OCI-LY1 (cell line): ENCODE data around the gene TSNAXIP1.

Experiments used
- H2AFZ ChIP-seq: fragments of 200-600 bp; sonication (generic), shearing (Covaris generic); 2 replicates; pipeline ENCODE4 v1.6.0; 2014; ENCODE audit warnings: antibody characterized with exemption, mild to moderate bottlenecking, low read length
- H3F3A ChIP-seq: fragments of 200-600 bp; sonication (generic), shearing (Covaris generic); 2 replicates; pipeline ENCODE4 v1.6.0; 2014; ENCODE audit warnings: mild to moderate bottlenecking, antibody characterized with exemption, low read length, moderate library complexity; ENCODE audit not compliant: insufficient read depth
- H3K27ac ChIP-seq: fragments of 200-600 bp; sonication (generic); 2 replicates; pipeline ENCODE4 v1.5.1; 2014; ENCODE audit warnings: low read length, mixed run types, mild to moderate bottlenecking, low read depth; ENCODE audit not compliant: poor library complexity, severe bottlenecking
- H3K27me3 ChIP-seq: fragments of 200-600 bp; sonication (generic); 2 replicates; pipeline ENCODE4 v1.6.0; 2014; ENCODE audit warnings: antibody characterized with exemption, mild to moderate bottlenecking, low read length, moderate library complexity; ENCODE audit not compliant: insufficient read depth
- H3K36me3 ChIP-seq: fragments of 200-600 bp; sonication (generic); 2 replicates; pipeline ENCODE4 v1.6.1; 2014; ENCODE audit warnings: mild to moderate bottlenecking, antibody characterized with exemption, low read length, moderate library complexity, mixed read lengths; ENCODE audit not compliant: insufficient read depth
- H3K4me1 ChIP-seq: fragments of 200-600 bp; sonication (generic); 2 replicates; pipeline ENCODE4 v1.5.1; 2014; ENCODE audit warnings: mild to moderate bottlenecking, low read length, moderate library complexity; ENCODE audit not compliant: insufficient read depth, severe bottlenecking
- H3K4me2 ChIP-seq: fragments of 200-600 bp; sonication (generic), shearing (Covaris generic); 2 replicates; pipeline ENCODE4 v1.6.1; 2014; ENCODE audit warnings: low read length
- H3K4me3 ChIP-seq: fragments of 200-600 bp; sonication (generic); 2 replicates; pipeline ENCODE4 v1.5.1; 2014; ENCODE audit warnings: low read length, low read depth, mild to moderate bottlenecking, mixed read lengths; ENCODE audit not compliant: poor library complexity, severe bottlenecking
- H3K79me2 ChIP-seq: fragments of 200-600 bp; shearing (Covaris generic); 2 replicates; pipeline ENCODE4 v1.6.1; 2016; ENCODE audit warnings: mixed run types, low read length, mixed read lengths; ENCODE audit not compliant: insufficient read depth
- H3K9ac ChIP-seq: fragments of 200-600 bp; sonication (generic), shearing (Covaris generic); 2 replicates; pipeline ENCODE4 v1.6.1; 2014; ENCODE audit warnings: mild to moderate bottlenecking, low read length, mixed read lengths
- H3K9me2 ChIP-seq: fragments of 200-600 bp; sonication (generic), shearing (Covaris generic); 2 replicates; pipeline ENCODE4 v1.6.1; 2014; ENCODE audit warnings: low read depth, mild to moderate bottlenecking, low read length, mixed read lengths
- H3K9me3 ChIP-seq: fragments of 200-600 bp; shearing (Covaris generic); 2 replicates; pipeline ENCODE4 v1.6.1; 2014; ENCODE audit warnings: low read length, mixed read lengths
- H4K20me1 ChIP-seq: fragments of 200-600 bp; sonication (generic), shearing (Covaris generic); 2 replicates; pipeline ENCODE4 v1.6.0; 2016; ENCODE audit warnings: mild to moderate bottlenecking, low read length; ENCODE audit not compliant: insufficient read depth
- EZH2 ChIP-seq: fragments of 200-600 bp; sonication (generic), shearing (Covaris generic); IDR thresholded peaks from 2 replicates; pipeline ENCODE4 v1.8.0; 2017; ENCODE audit warnings: borderline replicate concordance, mixed run types, mild to moderate bottlenecking, antibody characterized with exemption, low read length, moderate library complexity, mixed read lengths
- TF ChIP-seq, protein P1 (sequence below): fragments of 200-600 bp; sonication (generic), shearing (Covaris generic); IDR thresholded peaks from 2 replicates; pipeline ENCODE4 v1.5.1; 2017; ENCODE audit warnings: mild to moderate bottlenecking, antibody characterized with exemption, low read length, moderate library complexity, mixed read lengths

The TSNAXIP1 gene

GRCh38 chr16:67781565-67781921 is 25.1 kb upstream of the TSNAXIP1 start:
- Histone ChIP-seq H3K4me3 (no peak overlapping the region), H3K27me3 (no peaks in the 10 kb centered on the region), H3K36me3 (no peaks in the 10 kb centered on the region; the same call in 1 of the 2 replicates), H3K79me2 (no peaks in the 10 kb centered on the region; the same call in 1 of the 2 replicates), H3K27ac (peak overlapping the region; percentile 35), H3K9ac (no peak overlapping the region), H3K4me2 (no peak overlapping the region), H3K9me2 (no peaks in the 10 kb centered on the region), H3F3A (no peaks in the 10 kb centered on the region), H3K4me1 (peaks cover 14% of the 10 kb centered on the region), H2AFZ (no peak overlapping the region), H4K20me1 (no peaks in the 10 kb centered on the region), H3K9me3 (no peaks in the 10 kb centered on the region)
- TF ChIP-seq, protein P1, sequence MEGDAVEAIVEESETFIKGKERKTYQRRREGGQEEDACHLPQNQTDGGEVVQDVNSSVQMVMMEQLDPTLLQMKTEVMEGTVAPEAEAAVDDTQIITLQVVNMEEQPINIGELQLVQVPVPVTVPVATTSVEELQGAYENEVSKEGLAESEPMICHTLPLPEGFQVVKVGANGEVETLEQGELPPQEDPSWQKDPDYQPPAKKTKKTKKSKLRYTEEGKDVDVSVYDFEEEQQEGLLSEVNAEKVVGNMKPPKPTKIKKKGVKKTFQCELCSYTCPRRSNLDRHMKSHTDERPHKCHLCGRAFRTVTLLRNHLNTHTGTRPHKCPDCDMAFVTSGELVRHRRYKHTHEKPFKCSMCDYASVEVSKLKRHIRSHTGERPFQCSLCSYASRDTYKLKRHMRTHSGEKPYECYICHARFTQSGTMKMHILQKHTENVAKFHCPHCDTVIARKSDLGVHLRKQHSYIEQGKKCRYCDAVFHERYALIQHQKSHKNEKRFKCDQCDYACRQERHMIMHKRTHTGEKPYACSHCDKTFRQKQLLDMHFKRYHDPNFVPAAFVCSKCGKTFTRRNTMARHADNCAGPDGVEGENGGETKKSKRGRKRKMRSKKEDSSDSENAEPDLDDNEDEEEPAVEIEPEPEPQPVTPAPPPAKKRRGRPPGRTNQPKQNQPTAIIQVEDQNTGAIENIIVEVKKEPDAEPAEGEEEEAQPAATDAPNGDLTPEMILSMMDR: no peak
- TF ChIP-seq EZH2: no peak

DNA sequence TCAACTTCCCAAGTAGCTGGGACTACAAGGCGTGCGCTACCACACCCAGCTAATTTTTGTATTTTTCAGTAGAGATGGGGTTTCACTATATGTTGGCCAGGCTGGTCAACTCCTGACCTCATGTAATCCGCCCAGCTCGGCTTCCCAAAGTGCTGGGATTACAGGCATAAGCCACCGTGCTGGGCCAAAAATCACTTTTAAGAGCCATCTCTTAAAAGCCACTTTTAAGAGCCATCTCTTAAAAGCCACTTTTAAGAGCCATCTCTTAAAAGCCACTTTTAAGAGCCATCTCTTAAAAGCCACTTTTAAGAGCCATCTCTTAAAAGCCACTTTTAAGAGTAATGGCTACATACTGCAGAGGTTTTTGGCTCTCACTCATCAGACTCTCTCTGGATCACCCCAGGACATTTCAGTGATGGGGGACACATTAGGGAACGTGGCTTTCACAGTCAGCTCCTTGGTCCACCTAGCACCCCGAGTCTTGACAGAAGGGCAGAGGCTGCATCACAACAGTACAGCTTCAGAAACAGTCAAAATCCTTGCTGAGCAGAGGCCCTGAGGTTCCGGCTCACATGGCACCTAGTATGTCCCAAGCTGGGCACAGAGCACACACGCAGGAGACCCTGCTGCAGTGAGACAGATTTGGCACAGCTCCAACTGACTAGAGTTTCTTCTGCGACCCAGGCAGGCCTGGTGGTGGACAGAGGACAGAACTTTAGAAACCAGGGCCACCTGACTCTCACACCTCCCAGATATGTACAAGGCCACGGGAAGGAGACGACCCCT is 23.9 kb upstream of the TSNAXIP1 start:
- Histone ChIP-seq H3K4me1 (peaks cover 21% of the 10 kb centered on the region), H3K4me3 (no peak overlapping the region), H3K27me3 (no peaks in the 10 kb centered on the region), H3K27ac (no peak overlapping the region), H3K79me2 (peaks cover 7% of the 10 kb centered on the region; the same call in 1 of the 2 replicates), H3K4me2 (no peak overlapping the region), H3K36me3 (no peaks in the 10 kb centered on the region; the same call in 1 of the 2 replicates), H3K9me2 (no peaks in the 10 kb centered on the region), H3F3A (no peaks in the 10 kb centered on the region), H3K9ac (no peak overlapping the region), H3K9me3 (no peaks in the 10 kb centered on the region), H4K20me1 (no peaks in the 10 kb centered on the region), H2AFZ (no peak overlapping the region)
- TF ChIP-seq EZH2: no peak

- H3K9ac ChIP-seq: no peak overlapping the region
- no peaks in the 10 kb centered on the region; the same call in 1 of the 2 replicates for H3K36me3 ChIP-seq
- H3K4me2 ChIP-seq: no peak overlapping the region
- H3K4me1 ChIP-seq: peaks cover 21% of the 10 kb centered on the region
- H4K20me1 ChIP-seq: no peaks in the 10 kb centered on the region
- TF ChIP-seq EZH2: no peak
- TF ChIP-seq, protein P1: no peak
- peaks cover 7% of the 10 kb centered on the region; the same call in 1 of the 2 replicates for H3K79me2 ChIP-seq
- H3K4me3 ChIP-seq: no peak overlapping the region
- no peaks in the 10 kb centered on the region for H3K9me2 ChIP-seq
- H3K27me3 ChIP-seq: no peaks in the 10 kb centered on the region
- H3K27ac ChIP-seq: no peak overlapping the region
- no peaks in the 10 kb centered on the region for H3K9me3 ChIP-seq
- H2AFZ ChIP-seq: no peak overlapping the region
- no peaks in the 10 kb centered on the region for H3F3A ChIP-seq
Observed at GRCh38 chr16:67783353-67783725, 23.4 kb upstream of the TSNAXIP1 start.
